HepG2 (cell line): ENCODE measurements around the gene VDAC2. TPM values are rescaled to one million over a fixed set of nuclear protein-coding genes. Genes with fewer than 3 reads are reported as not detected.

Experiments used
- ADNP ChIP-seq: sonication (generic); formaldehyde crosslinking; IDR thresholded peaks from 2 replicates; pipeline ENCODE4 v1.4.0; 2020; ENCODE audit warnings: missing genetic modification reagents
- ARNTL ChIP-seq: sonication (generic); formaldehyde crosslinking; IDR thresholded peaks from 2 replicates; pipeline ENCODE4 v1.4.0; 2020; ENCODE audit warnings: mild to moderate bottlenecking, missing genetic modification reagents
- EP300 ChIP-seq, 3 experiments: sonication (generic) in 1 of 3; formaldehyde crosslinking in 1 of 3; IDR thresholded peaks; 2 replicates each; pipeline versions ENCODE4 v1.5.1 to v1.6.1; 2011 to 2020; ENCODE audit warnings: low read depth in 2 of 3, low read length in 2 of 3, borderline replicate concordance in 1 of 3, improper control_type of control experiment in 1 of 3, mild to moderate bottlenecking in 1 of 3, missing genetic modification reagents in 1 of 3, moderate library complexity in 1 of 3
- GMEB2 ChIP-seq: IDR thresholded peaks from 2 replicates; pipeline ENCODE4 v1.6.1; 2016; ENCODE audit warnings: missing biosample characterization, missing genetic modification reagents, low read depth
- ISL2 ChIP-seq: sonication (generic); formaldehyde crosslinking; IDR thresholded peaks from 2 replicates; pipeline ENCODE4 v1.5.0; 2020; ENCODE audit warnings: missing genetic modification reagents
- MTF2 ChIP-seq: sonication (generic); formaldehyde crosslinking; IDR thresholded peaks from 2 replicates; pipeline ENCODE4 v1.5.0; 2020; ENCODE audit warnings: missing genetic modification reagents, borderline replicate concordance
- RFX3 ChIP-seq: IDR thresholded peaks from 2 replicates; pipeline ENCODE4 v1.6.1; 2016; ENCODE audit warnings: missing biosample characterization, missing genetic modification reagents
- WIZ ChIP-seq: sonication (generic); formaldehyde crosslinking; IDR thresholded peaks from 2 replicates; pipeline ENCODE4 v1.5.1; 2020; ENCODE audit warnings: mild to moderate bottlenecking, missing genetic modification reagents
- ZBTB10 ChIP-seq: sonication (generic); formaldehyde crosslinking; IDR thresholded peaks from 2 replicates; pipeline ENCODE4 v1.4.0; 2020; ENCODE audit warnings: missing genetic modification reagents, borderline replicate concordance
- ZIK1 ChIP-seq: sonication (generic); formaldehyde crosslinking; IDR thresholded peaks from 2 replicates; pipeline ENCODE4 v1.5.0; 2020; ENCODE audit warnings: mild to moderate bottlenecking, low read depth, missing genetic modification reagents, borderline replicate concordance
- ZNF256 ChIP-seq: sonication (generic); formaldehyde crosslinking; conservative IDR thresholded peaks from 2 replicates; pipeline ENCODE4 v1.4.0; 2020; ENCODE audit warnings: missing genetic modification reagents
- ZNF3 ChIP-seq: IDR thresholded peaks from 2 replicates; pipeline ENCODE4 v1.7.0; 2017; ENCODE audit warnings: inconsistent platforms
- ZNF414 ChIP-seq: sonication (generic); formaldehyde crosslinking; IDR thresholded peaks from 2 replicates; pipeline ENCODE4 v1.5.0; 2020; ENCODE audit warnings: missing genetic modification reagents
- polyA plus RNA-seq, 8 experiments: library from polyadenylated mRNA; depleted of rRNA in 3 of 8; stranded (reverse) in 7 of 8; unstranded in 1 of 8; fragments of >200 nt; fragmentation: Illumina TruSeq in 4 of 8; extraction: Trizol in 4 of 8; gene quantifications; 2 replicates each; pipeline versions ENCODE4 v1.2.1 to v1.2.3, GENCODE V29; 2011 to 2016; ENCODE audit warnings: low read depth in 4 of 8, missing spikeins in 1 of 8, mixed read lengths in 1 of 8; ENCODE audit not compliant: insufficient read depth in 1 of 8
- total RNA-seq, 5 experiments: library from RNA; depleted of rRNA; stranded (reverse); fragments of >200 nt; fragmentation: Illumina TruSeq; extraction: Trizol; gene quantifications; 2 replicates each; pipeline ENCODE4 v1.2.3, GENCODE V29; 2016; ENCODE audit warnings: low read depth in 1 of 5
- TF ChIP-seq, protein P1 (sequence below): sonication (generic); formaldehyde crosslinking; IDR thresholded peaks from 2 replicates; pipeline ENCODE4 v1.4.0; 2020; ENCODE audit warnings: mild to moderate bottlenecking, missing genetic modification reagents
- TF ChIP-seq, protein P2 (sequence below): sonication (generic); formaldehyde crosslinking; IDR thresholded peaks from 2 replicates; pipeline ENCODE4 v1.5.0; 2020; ENCODE audit warnings: mild to moderate bottlenecking, missing genetic modification reagents, moderate library complexity

The VDAC2 gene
- total and polyA plus RNA-seq, 2 of the 13 experiments (the other 11 are each of a cell fraction or from before 2014, with no cell fraction given), result 67.9 to 222 TPM

- TF ChIP-seq GMEB2 (CRISPR knock-in tag) (no peak), ZIK1 (no peak), ZNF3 (CRISPR knock-in tag) (no peak), EP300 (IDR thresholded peaks at IDR 0.05; ENCODE audit: low read depth in 2 of 2, low read length in 2 of 2) (peak in 1 of 2 experiments; percentile 70; a peak in 1 of 4 replicates), EP300 (CRISPR knock-in tag; IDR thresholded peaks at IDR 0.05; ENCODE audit: borderline replicate concordance) (no peak), RFX3 (no peak), ISL2 (no peak), ZNF414 (CRISPR knock-in tag) (0 out of 2 replicates have a peak, but pooled peaks have one; percentile 30), ADNP (CRISPR knock-in tag) (no peak), MTF2 (CRISPR knock-in tag) (no peak), ARNTL (no peak), ZBTB10 (CRISPR knock-in tag) (no peak), ZNF256 (no peak), WIZ (CRISPR knock-in tag) (no peak)
- TF ChIP-seq, protein P1, sequence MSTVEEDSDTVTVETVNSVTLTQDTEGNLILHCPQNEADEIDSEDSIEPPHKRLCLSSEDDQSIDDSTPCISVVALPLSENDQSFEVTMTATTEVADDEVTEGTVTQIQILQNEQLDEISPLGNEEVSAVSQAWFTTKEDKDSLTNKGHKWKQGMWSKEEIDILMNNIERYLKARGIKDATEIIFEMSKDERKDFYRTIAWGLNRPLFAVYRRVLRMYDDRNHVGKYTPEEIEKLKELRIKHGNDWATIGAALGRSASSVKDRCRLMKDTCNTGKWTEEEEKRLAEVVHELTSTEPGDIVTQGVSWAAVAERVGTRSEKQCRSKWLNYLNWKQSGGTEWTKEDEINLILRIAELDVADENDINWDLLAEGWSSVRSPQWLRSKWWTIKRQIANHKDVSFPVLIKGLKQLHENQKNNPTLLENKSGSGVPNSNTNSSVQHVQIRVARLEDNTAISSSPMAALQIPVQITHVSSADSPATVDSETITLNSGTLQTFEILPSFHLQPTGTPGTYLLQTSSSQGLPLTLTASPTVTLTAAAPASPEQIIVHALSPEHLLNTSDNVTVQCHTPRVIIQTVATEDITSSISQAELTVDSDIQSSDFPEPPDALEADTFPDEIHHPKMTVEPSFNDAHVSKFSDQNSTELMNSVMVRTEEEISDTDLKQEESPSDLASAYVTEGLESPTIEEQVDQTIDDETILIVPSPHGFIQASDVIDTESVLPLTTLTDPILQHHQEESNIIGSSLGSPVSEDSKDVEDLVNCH (CRISPR knock-in tag), result no peak
- TF ChIP-seq, protein P2, sequence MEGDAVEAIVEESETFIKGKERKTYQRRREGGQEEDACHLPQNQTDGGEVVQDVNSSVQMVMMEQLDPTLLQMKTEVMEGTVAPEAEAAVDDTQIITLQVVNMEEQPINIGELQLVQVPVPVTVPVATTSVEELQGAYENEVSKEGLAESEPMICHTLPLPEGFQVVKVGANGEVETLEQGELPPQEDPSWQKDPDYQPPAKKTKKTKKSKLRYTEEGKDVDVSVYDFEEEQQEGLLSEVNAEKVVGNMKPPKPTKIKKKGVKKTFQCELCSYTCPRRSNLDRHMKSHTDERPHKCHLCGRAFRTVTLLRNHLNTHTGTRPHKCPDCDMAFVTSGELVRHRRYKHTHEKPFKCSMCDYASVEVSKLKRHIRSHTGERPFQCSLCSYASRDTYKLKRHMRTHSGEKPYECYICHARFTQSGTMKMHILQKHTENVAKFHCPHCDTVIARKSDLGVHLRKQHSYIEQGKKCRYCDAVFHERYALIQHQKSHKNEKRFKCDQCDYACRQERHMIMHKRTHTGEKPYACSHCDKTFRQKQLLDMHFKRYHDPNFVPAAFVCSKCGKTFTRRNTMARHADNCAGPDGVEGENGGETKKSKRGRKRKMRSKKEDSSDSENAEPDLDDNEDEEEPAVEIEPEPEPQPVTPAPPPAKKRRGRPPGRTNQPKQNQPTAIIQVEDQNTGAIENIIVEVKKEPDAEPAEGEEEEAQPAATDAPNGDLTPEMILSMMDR (CRISPR knock-in tag), result peak; percentile 19; the same call in 1 of the 2 replicates
Measured at GRCh38 chr10:75189266-75190096, 21.1 kb upstream of the VDAC2 start (continued).
